DOHH2 (cell line): ENCODE data around the gene RAB38.

ENCODE experiments used
- EZH2phosphoT487 ChIP-seq: fragments of 200-600 bp; sonication (generic); IDR thresholded peaks from 2 replicates; pipeline ENCODE4 v1.6.1; 2017; ENCODE audit warnings: borderline replicate concordance, mild to moderate bottlenecking, antibody characterized with exemption, low read length, moderate library complexity, mixed read lengths
- TF ChIP-seq, protein P1 (sequence below): fragments of 200-600 bp; sonication (generic); IDR thresholded peaks from one replicate; pipeline ENCODE4 v1.5.1; 2014; ENCODE audit warnings: antibody characterized with exemption, mild to moderate bottlenecking, low read depth, low read length; ENCODE audit not compliant: poor library complexity, severe bottlenecking

DNA sequence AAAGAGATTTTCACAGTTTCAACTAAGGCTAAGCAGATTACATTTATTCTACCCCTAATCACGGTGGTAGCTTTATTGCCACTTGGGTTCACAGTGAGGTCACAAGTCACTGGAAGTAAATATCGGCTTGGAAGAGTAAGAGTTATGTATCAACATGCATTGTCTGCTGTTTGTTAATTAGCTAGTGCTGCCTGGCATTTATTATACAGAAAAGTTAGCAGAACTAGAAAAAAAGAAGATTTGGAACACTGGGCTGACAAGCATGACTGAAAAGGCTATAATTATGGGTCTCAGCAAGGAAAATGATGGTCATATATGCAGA lies 13.7 kb upstream of the RAB38 start:
- TF ChIP-seq, protein P1, sequence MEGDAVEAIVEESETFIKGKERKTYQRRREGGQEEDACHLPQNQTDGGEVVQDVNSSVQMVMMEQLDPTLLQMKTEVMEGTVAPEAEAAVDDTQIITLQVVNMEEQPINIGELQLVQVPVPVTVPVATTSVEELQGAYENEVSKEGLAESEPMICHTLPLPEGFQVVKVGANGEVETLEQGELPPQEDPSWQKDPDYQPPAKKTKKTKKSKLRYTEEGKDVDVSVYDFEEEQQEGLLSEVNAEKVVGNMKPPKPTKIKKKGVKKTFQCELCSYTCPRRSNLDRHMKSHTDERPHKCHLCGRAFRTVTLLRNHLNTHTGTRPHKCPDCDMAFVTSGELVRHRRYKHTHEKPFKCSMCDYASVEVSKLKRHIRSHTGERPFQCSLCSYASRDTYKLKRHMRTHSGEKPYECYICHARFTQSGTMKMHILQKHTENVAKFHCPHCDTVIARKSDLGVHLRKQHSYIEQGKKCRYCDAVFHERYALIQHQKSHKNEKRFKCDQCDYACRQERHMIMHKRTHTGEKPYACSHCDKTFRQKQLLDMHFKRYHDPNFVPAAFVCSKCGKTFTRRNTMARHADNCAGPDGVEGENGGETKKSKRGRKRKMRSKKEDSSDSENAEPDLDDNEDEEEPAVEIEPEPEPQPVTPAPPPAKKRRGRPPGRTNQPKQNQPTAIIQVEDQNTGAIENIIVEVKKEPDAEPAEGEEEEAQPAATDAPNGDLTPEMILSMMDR: no peak
- TF ChIP-seq EZH2phosphoT487: no peak
